ENCODE data around the gene GMEB2.
"Not testable (repeated sequence)": the region's sequence is repeated elsewhere in the genome, so short reads cannot be mapped to it uniquely, and the experiment has no call there.

The GMEB2 gene

GRCh38 chr20:63636752-63637628, 10.1 kb upstream of the GMEB2 start:
- DNase-seq (ENCODE audit: low spot score) = no peak

DNA sequence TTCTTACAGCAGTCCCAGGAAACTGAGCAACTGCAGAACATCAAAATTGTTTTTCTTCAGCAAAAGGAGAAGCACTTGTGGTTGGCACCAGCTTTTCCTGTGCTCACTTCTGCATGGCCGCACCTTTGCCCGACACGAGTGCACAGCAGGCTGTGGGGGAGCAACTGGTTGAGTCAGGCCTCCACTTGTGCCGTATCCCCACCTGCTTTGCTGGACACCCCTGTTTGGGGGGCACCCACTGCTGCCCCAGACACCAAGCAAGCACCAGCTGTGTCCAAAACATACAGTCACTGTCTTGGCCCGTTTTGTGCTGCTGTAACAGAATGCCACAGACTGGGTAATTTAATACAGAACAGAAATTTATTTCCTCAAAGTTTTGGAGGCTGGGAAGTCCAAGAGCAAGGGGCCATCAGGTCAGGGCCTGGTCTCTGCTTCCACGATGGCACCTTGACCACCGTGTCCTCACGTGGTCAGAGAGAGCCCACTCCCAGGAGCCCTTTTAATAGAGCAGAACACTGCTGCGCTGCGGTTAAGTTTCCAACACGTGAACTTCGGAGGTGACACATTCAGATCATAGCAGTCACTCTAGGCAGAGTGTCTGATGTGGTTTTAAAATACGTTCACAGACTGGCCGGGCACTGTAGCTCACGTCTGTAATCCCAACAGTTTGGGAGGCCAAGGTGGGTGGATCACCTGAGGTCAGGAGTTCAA, 8.7 kb upstream of the GMEB2 start:
- DNase-seq (ENCODE audit: low spot score) = no peak

DNA sequence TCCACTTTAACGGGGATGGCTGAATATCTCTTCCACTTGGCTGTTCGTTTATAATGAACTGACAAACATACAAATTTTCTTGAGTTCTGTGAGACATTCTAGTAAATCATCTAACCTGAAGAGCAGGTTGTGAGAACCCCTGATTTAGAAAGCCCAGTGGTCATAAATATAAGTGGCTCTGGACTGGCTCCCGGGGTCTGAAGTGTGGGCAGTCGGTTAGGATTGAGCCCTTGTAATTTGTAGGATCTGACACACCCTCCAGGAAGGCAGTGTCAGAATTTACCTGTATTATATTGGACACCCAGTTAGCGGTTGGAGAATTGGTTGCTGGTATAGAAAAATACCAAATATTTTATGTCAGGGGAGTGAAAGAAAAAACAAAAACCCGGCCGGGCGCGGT, 6.8 kb upstream of the GMEB2 start:
- DNase-seq (ENCODE audit: low spot score) = no peak

DNA sequence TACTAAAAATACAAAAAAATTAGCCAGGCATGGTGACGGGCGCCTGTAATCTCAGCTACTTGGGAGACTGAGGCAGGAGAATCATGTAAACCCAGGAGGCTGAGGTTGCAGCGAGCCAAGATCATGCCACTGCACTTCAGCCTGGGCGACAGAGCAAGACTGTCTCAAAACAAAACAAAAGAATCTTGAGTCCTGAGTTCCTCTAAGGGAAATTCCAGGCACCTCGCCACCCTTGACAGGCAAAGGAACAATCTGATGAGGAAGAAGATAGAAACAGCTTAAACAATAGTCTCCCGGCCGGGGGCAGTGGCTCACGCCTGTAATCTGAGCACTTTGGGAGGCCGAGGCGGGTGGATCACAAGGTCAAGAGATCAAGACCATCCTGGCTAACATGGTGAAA, 4.5 kb upstream of the GMEB2 start:
- DNase-seq (ENCODE audit: low spot score) = not testable (repeated sequence)

DNA sequence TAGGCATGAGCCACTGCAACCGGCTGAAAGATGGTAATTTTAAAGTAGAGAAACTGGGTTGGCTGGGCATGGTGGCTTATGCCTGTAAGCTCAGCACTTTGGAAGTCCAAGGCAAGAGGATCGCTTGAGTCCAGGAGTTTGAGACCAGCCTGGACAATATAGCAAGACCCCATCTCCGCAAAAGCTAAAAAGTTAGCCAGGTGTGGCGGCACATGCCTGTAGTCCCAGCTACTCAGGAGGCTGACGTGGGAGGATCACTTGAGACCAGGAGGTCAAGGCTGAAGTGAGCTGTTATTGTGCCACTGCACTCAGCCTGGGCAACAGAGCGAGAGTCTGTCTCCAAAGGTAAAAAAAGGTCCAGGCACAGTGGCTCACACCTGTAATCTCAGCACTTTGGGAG, 4.1 kb upstream of the GMEB2 start:
- not testable (repeated sequence) for DNase-seq (ENCODE audit: low spot score)

- DNase-seq (ENCODE audit: low spot score) = peak; percentile 72
These were observed 1.5 kb upstream of the GMEB2 start for GRCh38 chr20:63628246-63628975.

GRCh38 chr20:63627751-63628245, 897 bp upstream of the GMEB2 start:
- no peak for DNase-seq (ENCODE audit: low spot score)

DNA sequence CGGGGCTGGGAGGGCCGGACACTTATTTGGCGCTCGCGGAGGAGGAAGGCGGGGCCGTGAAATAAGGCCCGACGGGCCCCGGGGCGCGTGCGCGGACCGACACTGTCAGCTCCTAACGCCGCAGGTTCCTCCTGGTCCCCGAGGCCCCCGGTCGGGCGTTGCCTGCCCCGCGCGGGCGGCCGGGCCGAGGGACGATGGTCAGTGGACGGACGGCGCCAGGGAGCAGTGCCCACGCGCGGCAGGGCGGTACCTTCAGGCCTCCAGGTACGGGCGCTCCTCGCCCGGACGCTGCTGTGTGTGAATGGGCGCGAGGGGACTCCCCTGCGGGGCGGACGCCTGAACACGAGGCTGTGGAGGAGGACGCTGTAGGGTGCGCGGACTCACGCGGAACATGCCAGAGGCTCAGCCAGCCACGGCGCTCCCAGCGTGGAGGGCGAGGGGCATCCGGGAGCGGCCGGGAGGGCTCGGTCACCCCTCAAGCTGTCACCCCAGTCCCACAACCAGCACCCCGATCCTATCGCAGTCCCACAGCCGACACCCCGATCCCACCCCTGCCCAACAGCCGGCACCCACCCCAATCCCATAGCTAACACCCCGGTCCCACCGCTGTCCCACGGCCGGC, 339 bp upstream of the GMEB2 start:
- DNase-seq (ENCODE audit: low spot score) = peak; percentile 95

GRCh38 chr20:63625771-63626423, 1.0 kb downstream of the GMEB2 start:
- DNase-seq (ENCODE audit: low spot score) = no peak

DNA sequence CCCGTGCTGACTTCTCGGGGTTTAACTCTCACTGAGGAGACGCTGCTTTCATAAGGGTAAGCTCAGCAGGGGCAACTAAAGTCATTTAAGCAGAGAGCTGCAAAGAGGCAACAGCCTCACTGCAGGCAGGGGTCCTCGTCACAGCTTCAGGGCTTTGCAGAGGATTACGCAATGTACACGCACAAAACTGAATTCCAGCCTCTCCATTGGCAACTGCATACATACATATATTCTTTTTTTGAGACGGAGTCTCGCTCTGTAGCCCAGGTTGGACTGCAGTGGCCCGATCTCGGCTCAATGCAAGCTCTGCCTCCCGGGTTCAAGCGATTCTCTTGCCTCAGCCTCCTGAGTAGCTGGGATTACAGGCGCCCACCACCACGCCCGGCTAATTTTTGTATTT, 2.4 kb downstream of the GMEB2 start:
- no peak for DNase-seq (ENCODE audit: low spot score)

DNA sequence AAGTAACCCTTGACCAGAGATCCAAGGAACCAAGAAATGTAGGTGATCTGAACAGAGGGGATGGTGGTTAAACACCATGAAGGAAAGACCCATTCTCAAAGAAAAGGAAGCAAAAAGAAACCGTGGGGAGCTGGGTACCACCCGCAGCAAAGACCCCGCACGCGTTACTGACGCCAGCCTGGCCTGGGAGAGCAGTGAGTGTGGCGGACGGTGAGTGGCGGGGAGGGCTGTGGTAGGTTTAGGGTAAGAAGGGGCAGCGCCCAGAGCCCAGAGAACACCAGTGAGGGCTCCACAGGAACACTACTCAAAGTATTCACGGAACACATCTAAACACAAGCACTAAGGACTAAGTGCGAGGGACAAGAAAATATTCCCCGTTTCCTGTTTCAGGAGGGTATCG, 4.2 kb downstream of the GMEB2 start:
- no peak for DNase-seq (ENCODE audit: low spot score)

DNA sequence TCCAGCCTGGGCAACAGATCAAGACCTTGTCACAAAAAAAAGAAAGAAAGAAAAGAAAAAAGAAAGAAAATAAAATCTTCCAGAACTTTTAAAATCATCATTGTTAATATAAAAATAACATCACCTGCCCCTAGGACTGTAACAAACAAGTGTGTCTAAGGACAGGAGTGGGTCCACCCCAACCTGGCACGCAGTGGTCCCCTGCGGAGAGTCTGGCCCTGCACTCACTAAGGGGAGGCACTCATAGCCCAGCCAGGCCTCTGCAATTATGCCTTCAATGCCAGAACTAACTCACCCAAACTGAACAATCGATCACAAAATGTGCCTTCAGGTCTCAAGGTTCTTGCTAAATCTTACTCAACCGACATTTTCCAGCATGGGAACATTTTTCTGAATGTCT, 4.8 kb downstream of the GMEB2 start:
- no peak for DNase-seq (ENCODE audit: low spot score)

DNA sequence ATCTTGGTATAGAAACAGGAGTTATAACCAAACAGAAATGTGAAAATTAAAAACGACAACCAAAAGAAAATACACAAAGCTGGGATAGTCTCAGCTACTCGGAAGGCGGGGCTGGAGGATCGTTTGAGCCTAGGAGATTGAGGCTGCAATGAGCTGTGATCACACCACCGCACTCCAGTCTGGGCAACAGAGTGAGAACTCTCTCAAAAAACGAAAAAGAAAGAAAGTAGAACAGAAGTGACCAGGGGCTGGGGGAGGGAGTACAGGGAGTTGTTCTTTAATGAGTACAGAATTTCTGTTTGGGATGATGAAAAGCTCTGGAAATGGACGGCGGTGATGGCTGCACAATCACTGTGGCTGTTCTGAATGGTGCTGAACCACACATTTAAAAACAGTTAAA, 5.9 kb downstream of the GMEB2 start:
- no peak for DNase-seq (ENCODE audit: low spot score)

DNA sequence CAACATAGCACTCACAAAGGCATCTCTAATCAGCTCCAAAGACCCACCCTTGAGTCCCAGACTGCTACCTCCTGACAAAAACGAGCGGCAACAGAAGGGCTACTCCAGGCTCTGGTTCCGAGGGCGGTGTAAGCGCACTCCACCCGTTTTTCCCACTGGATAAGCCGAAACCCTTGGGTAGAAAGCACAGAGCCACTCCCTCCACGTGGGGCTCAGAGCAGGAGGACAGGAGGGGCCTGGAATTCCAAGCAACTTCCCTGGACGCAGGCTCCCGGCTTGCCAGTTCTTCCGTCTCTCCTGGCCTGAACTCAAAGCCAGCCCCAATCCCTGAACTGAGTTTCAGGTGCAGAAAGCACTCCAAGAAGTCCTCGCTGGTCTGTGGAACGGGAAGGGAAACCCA, 7.4 kb downstream of the GMEB2 start:
- DNase-seq (ENCODE audit: low spot score) = no peak

GRCh38 chr20:63619086-63619485, 7.8 kb downstream of the GMEB2 start:
- DNase-seq (ENCODE audit: low spot score) = no peak

DNA sequence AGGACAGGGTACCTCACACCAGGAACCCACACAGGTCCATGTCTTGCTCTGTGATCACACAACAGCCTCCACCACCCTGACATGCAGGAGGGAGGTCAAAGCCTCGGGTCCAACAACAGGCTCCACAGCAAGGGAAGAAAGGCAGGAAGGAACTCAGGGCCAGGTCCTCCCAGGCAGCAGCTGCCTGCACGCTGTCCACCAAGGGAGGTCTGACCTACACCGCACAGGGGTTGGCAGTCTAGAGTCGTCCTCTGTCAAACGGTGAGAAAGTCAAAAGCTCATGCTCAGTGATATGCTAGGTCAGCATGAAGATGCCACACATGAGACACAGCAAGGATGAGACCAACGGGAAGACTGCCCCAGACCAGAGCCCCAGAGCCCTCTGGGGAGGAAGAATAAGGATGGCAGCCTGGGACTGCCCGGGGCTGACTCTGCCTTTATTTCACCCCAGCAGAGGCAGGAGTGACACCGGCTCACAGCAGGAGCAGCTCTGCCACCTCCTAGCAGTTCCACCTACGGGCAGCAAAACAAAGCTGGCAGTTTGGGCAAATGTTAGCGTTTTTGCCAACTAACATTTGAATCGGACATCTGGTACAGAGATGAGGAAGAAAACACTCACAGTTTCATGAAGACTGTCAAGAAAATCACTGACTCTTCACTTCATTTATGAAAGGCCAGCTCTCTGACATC, 8.5 kb downstream of the GMEB2 start:
- DNase-seq (ENCODE audit: low spot score) = no peak

GRCh38 chr20:63617876-63618265, 9.0 kb downstream of the GMEB2 start:
- DNase-seq (ENCODE audit: low spot score) = no peak

DNA sequence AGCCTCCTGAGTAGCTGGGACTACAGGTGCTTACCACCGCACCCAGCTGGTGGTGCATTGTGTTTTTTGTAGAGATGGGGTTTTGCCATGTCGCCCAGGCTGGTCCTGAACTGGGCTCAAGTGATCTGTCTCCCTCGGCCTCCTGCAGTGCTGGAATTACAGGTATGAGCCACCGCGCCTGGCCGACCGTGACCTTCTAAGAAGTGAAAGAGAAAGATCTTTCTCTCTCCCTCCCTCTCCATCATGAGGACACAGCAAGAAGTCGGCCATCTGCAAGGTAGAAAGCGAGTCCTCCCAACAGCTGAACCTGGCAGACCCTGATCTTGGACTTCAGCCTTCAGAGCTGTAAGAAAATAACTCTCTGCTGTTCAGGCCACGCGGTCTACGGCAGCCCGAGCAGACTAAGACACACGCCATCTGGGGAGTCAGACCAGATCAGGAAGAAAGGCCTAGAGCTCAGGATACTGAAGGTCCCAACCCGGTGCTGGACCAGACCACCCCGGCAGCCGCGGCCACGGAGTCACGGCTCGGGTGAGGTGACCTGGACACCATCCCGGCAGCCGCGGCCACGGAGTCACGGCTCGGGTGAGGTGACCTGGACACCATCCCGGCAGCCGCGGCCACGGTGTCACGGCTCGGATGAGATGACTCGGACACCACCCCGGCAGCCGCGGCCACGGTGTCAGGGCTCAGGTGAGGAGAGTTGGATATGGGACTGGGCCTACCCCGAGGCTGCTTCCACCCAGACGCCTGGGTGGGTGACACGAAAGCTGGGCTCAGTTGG, 9.6 kb downstream of the GMEB2 start:
- no peak for DNase-seq (ENCODE audit: low spot score)

DNA sequence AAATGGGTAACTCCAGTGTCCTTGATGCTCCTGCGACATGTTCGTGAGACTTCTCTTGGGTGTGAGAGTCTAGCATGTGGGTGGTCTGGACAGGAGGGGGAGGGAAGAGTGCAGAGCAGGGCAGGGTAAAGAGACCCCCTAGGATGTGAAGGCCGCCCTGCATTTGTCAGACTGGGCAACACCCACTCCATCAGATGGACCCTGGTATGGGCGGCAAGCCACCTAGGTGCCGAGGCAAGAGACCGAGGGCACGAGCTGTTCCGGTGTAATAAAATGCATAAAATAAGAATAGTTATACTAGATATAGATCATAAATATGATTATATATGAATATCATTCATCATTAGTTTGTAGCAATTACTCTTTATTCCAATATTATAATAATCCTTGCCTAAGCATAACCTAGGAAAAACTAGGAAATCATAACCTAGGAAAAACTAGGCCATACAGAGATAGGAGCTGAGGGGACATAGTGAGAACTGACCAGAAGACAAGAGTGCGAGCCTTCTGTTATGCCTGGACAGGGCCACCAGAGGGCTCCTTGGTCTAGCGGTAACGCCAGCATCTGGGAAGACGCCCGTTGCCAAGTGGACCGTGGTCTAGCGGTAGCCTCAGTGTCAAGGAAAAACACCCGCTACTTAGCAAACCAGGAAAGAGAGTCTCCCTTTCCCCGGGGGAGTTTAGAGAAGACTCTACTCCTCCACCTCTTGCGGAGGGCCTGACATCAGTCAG, 12.9 kb downstream of the GMEB2 start:
- not testable (repeated sequence) for DNase-seq (ENCODE audit: low spot score)

Measured in LoVo (cell line).